GM12878 (cell line): ENCODE data around the gene ILF2. TPM values are rescaled to one million over a fixed set of nuclear protein-coding genes. Genes with fewer than 3 reads are reported as not detected.

Source experiments
- ATAC-seq: fragments of 200-7000 bp; cut with Tn5 transposase; 3 replicates; pipeline ENCODE4 v1.9.1; 2020; ENCODE audit warnings: mild to moderate bottlenecking, moderate library complexity
- BruUV-seq: library from RNA; stranded (reverse); fragments of 400-500 nt; replicated peaks from 2 replicates; lab custom pipeline; 2021; lab: Mats Ljungman, UMichigan
- CTCF ChIA-PET: fragments of 300-600 bp; sonication (Branson Sonifier 250); formaldehyde crosslinking; extraction: SDS; loops from one replicate; lab custom pipeline; 2021; ENCODE audit warnings: inconsistent platforms; lab: Yijun Ruan, JAX
- POLR2A ChIA-PET: fragments of 350-600 bp; formaldehyde crosslinking; extraction: SDS; loops from one replicate; lab custom pipeline; 2021; ENCODE audit warnings: inconsistent platforms; lab: Charles Lee
- RAD21 ChIA-PET: fragments of 300-600 bp; sonication (Branson Sonifier 250); formaldehyde crosslinking; loops from one replicate; lab custom pipeline; 2023; ENCODE audit warnings: antibody characterized with exemption; ENCODE audit not compliant: unreplicated experiment; lab: Charles Lee
- SMC1A ChIA-PET: fragments of 300-600 bp; sonication (Branson Sonifier 250); formaldehyde crosslinking; loops from one replicate; lab custom pipeline; 2023; ENCODE audit not compliant: unreplicated experiment, uncharacterized antibody; lab: Charles Lee
- DNase-seq: peaks from one replicate; pipeline ENCODE4 v3.0.0-alpha.2; 2011; ENCODE audit warnings: low read depth, low spot score
- FAIRE-seq: peaks from 3 replicates; lab custom pipeline; 2011; peaks lifted over from hg19 to GRCh38; lab: Jason Lieb, UNC
- H2AFZ ChIP-seq: 2 replicates; pipeline ENCODE4 v1.6.0; 2011; ENCODE audit warnings: low read depth, low read length, control low read depth; ENCODE audit not compliant: control insufficient read depth
- H3K27ac ChIP-seq: 2 replicates; pipeline ENCODE4 v1.5.1; 2011; ENCODE audit warnings: control low read depth; ENCODE audit not compliant: control insufficient read depth, insufficient read depth
- H3K27me3 ChIP-seq, 2 experiments: replicated peaks in 1 of 2; 2 replicates each; pipeline versions ENCODE4 v1.6.0 to v1.6.1; 2011; ENCODE audit warnings: low read length in 1 of 2; ENCODE audit not compliant: control insufficient read depth in 2 of 2, insufficient read depth in 2 of 2
- H3K36me3 ChIP-seq, 2 experiments: 2 replicates each; pipeline ENCODE4 v1.5.1; 2011; ENCODE audit warnings: low read length in 1 of 2; ENCODE audit not compliant: control insufficient read depth in 2 of 2, insufficient read depth in 2 of 2
- H3K4me1 ChIP-seq: 2 replicates; pipeline ENCODE4 v1.6.1; 2011; ENCODE audit warnings: mild to moderate bottlenecking, low read length, moderate library complexity, mixed read lengths; ENCODE audit not compliant: control insufficient read depth, insufficient read depth
- H3K4me2 ChIP-seq: 2 replicates; pipeline ENCODE4 v1.6.0; 2011; ENCODE audit warnings: control low read depth; ENCODE audit not compliant: control insufficient read depth, insufficient read depth
- H3K4me3 ChIP-seq: fragments of 200-600 bp; sonication (generic); 2 replicates; pipeline ENCODE4 v1.5.1; 2016
- H3K79me2 ChIP-seq: 2 replicates; pipeline ENCODE4 v1.6.0; 2011; ENCODE audit warnings: low read length; ENCODE audit not compliant: control insufficient read depth, insufficient read depth
- H3K9ac ChIP-seq: 2 replicates; pipeline ENCODE4 v1.8.0; 2011; ENCODE audit warnings: low read length, control low read depth, mixed read lengths; ENCODE audit not compliant: control insufficient read depth, insufficient read depth
- H3K9me3 ChIP-seq: replicated peaks from 3 replicates; pipeline ENCODE4 v1.5.1; 2011; ENCODE audit warnings: mild to moderate bottlenecking, low read length; ENCODE audit not compliant: control insufficient read depth, insufficient read depth
- H4K20me1 ChIP-seq: 2 replicates; pipeline ENCODE4 v1.6.0; 2011; ENCODE audit not compliant: control insufficient read depth, insufficient read depth
- BCL3 ChIP-seq: IDR thresholded peaks from 2 replicates; pipeline ENCODE4 v1.6.1; 2011; ENCODE audit warnings: borderline replicate concordance, low read depth, mild to moderate bottlenecking, moderate library complexity, low read length; ENCODE audit not compliant: insufficient read depth, poor library complexity, severe bottlenecking
- BCLAF1 ChIP-seq: fragments of 450-650 bp; IDR thresholded peaks from 2 replicates; pipeline ENCODE4 v1.6.1; 2017; ENCODE audit warnings: antibody characterized with exemption, mild to moderate bottlenecking, moderate library complexity
- HSF1 ChIP-seq: fragments of 150-350 bp; IDR thresholded peaks from 2 replicates; pipeline ENCODE4 v1.6.1; 2014; ENCODE audit warnings: mild to moderate bottlenecking, low read depth, low read length
- JUND ChIP-seq: IDR thresholded peaks from 2 replicates; pipeline ENCODE4 v1.6.1; 2012; ENCODE audit warnings: low read depth, mild to moderate bottlenecking, low read length, improper control_type of control experiment, moderate library complexity
- RCOR1 ChIP-seq: conservative IDR thresholded peaks from 2 replicates; pipeline ENCODE4 v1.6.1; 2012; ENCODE audit warnings: low read depth, low read length, improper control_type of control experiment
- RELA ChIP-seq: fragments of 450-650 bp; IDR thresholded peaks from 2 replicates; pipeline ENCODE4 v1.8.0; 2014; ENCODE audit warnings: borderline replicate concordance; ENCODE audit not compliant: partially characterized antibody
- REST ChIP-seq: IDR thresholded peaks from 2 replicates; pipeline ENCODE4 v1.6.1; 2012; ENCODE audit warnings: mild to moderate bottlenecking, low read depth, low read length
- RUNX3 ChIP-seq: IDR thresholded peaks from 2 replicates; pipeline ENCODE4 v1.6.1; 2012; ENCODE audit warnings: low read length, inconsistent platforms
- SPI1 ChIP-seq: IDR thresholded peaks from 2 replicates; pipeline ENCODE4 v1.6.1; 2011; ENCODE audit warnings: low read depth, mild to moderate bottlenecking, low read length, moderate library complexity, borderline replicate concordance; ENCODE audit not compliant: insufficient read depth
- TAF1 ChIP-seq: IDR thresholded peaks from 2 replicates; pipeline ENCODE4 v1.6.1; 2011; ENCODE audit warnings: mild to moderate bottlenecking, low read depth, low read length, borderline replicate concordance
- WGBS: methylation state at CpG from one replicate; pipeline ENCODE4 v1.1.6; 2016; ENCODE audit warnings: low lambda C conversion rate; ENCODE audit not compliant: insufficient replicate concordance, insufficient coverage; ENCODE audit errors: missing lambda C conversion rate; 5-methylcytosine and 5-hydroxymethylcytosine counted together
- in situ Hi-C: fragments of 300-500 bp; cut with MboI; formaldehyde crosslinking; loops from 9 replicates; pipeline ENCODE4 v1.14.3; 2018; ENCODE audit warnings: mixed read lengths
- intact Hi-C: fragments of 100-400 bp; cut with micrococcal nuclease; formaldehyde crosslinking; loops from one replicate; pipeline ENCODE4 v1.14.2; 2022; ENCODE audit not compliant: unreplicated experiment
- polyA plus RNA-seq, 11 experiments: library from polyadenylated mRNA; depleted of rRNA in 4 of 11; unstranded in 6 of 11; stranded (reverse) in 5 of 11; fragments of >200 nt; fragmentation: Nextera tagmentation in 4 of 11; fragmentation: Illumina TruSeq in 1 of 11; extraction: Ambion mirVana in 4 of 11; extraction: Trizol in 1 of 11; gene quantifications; 1 replicate in 1 of 11; 2 replicates in 10 of 11; pipeline versions ENCODE4 v1.2.1 to v1.2.3, GENCODE V29; 2011 to 2016; ENCODE audit warnings: inconsistent platforms in 2 of 11, missing spikeins in 2 of 11, low read depth in 1 of 11
- total RNA-seq, 4 experiments: library from RNA; depleted of rRNA in 3 of 4; stranded (reverse); fragments of >200 nt in 3 of 4; fragmentation: Illumina TruSeq in 1 of 4; extraction: Trizol in 1 of 4; gene quantifications; 2 replicates each; pipeline versions ENCODE4 v1.2.1 to v1.2.3, GENCODE V29; 2013 to 2021

The ILF2 gene
- total and polyA plus RNA-seq, 10 of the 15 experiments (the other 5 are each of a cell fraction or from before 2014, with no cell fraction given): 261 to 520 (median 449) TPM

GRCh38 chr1:153628638-153629342 lies 42.0 kb downstream of the ILF2 start:
- intact Hi-C loops: no loop called here
- Histone ChIP-seq H3K4me1 (peaks cover 14% of the 10 kb centered on the region), H2AFZ (no peak overlapping the region), H4K20me1 (no peaks in the 10 kb centered on the region), H3K9ac (no peak overlapping the region), H3K36me3 (no peaks in the 10 kb centered on the region), H3K27me3 (no peaks in the 10 kb centered on the region), H3K27ac (no peak overlapping the region), H3K4me2 (no peak overlapping the region), H3K79me2 (no peaks in the 10 kb centered on the region), H3K4me3 (no peak overlapping the region), H3K9me3 (no peaks in the 10 kb centered on the region)
- ChIA-PET RAD21 (interaction anchor here (2.0 to 3.7 kb wide), 2 partner anchors 9 to 56 kb away, joined by 6 to 25 read pairs; no protein-coding TSS in a partner anchor), POLR2A (interaction anchor here (0.6 to 0.8 kb wide), 2 partner anchors 15 to 299 kb away, joined by 3 to 5 read pairs; no protein-coding TSS in a partner anchor), SMC1A (interaction anchor here (1.3 to 4.9 kb wide), 6 partner anchors 11 to 59 kb away, joined by 3 to 31 read pairs (median 6); partner anchors contain the start of genes ILF2 and S100A14), CTCF (interaction anchor here (0.6 to 5.2 kb wide), 7 partner anchors 9 to 317 kb away, joined by 3 to 66 read pairs (median 11); partner anchors contain the start of genes S100A14 and S100A16)
- TF ChIP-seq JUND: no peak
- no peak for TF ChIP-seq SPI1
- no peak for TF ChIP-seq BCL3
- TF ChIP-seq RCOR1: no peak
- no peak for TF ChIP-seq TAF1
- no peak for TF ChIP-seq BCLAF1
- TF ChIP-seq RELA: no peak
- TF ChIP-seq HSF1: no peak
- no peak for TF ChIP-seq RUNX3
- no peak for TF ChIP-seq REST
- 16% methylated on average over 6 of the region's 6 CpGs for WGBS
- DNase-seq (no peak), ATAC-seq (no peak), FAIRE-seq (no peak)
- BruUV-seq: no TSS peak
- in situ Hi-C loops: no loop called here
